ENCODE measurements around the gene CANX. TPM values are rescaled to one million over a fixed set of nuclear protein-coding genes. Genes with fewer than 3 reads are reported as not detected.
"Not testable (repeated sequence)": the region's sequence is repeated elsewhere in the genome, so short reads cannot be mapped to it uniquely, and the experiment has no call there.

The CANX gene
- total and polyA plus RNA-seq, 11 donors: 81.6 to 699 (median 473) TPM

GRCh38 chr5:179696603-179697002, 2.2 kb upstream of the CANX start:
- 93 to 97% (median 95%) methylated on average over 3 of the region's 3 CpGs for WGBS, 4 donors
- H3K4me1 ChIP-seq: peaks cover 0 to 36% (median 21%) of the 10 kb centered on the region in 12 donors
- ATAC-seq (no peak), DNase-seq (no peak)
- H3K9me3 ChIP-seq: no peaks in the 10 kb centered on the region
- peak overlapping the region in 3 of 12 donors; percentile 87 to 97 (median 93) for H3K27ac ChIP-seq
- no peaks in the 10 kb centered on the region for H3K27me3 ChIP-seq
- intact Hi-C loops (cut with DNase I): no loop called here
- no peak for TF ChIP-seq CTCF (IDR thresholded peaks at IDR 0.05)
- no peak for TF ChIP-seq POLR2A (IDR thresholded peaks at IDR 0.05)
- no peak overlapping the region for H3K4me3 ChIP-seq
- H3K36me3 ChIP-seq: peaks cover 0 to 5% (median 0%) of the 10 kb centered on the region in 9 donors

DNA sequence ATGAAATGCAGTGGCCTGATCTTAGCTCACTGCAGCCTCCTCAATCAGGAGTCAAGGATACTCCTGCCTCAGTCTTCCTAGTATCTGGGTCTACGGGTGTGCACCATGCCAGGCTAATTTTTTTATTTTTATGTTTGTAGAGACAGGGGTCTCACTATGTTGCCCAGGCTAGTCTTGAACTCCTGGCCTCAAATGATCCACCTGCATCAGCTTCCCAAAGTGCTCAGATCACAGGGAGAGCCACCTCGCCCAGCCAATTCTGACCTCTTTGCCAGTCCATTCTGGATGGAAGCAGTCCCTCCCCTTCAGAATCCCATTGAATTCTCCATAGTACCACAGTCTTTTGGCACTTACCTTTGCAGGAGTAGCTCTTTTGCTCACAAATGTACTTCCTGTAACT, 1.7 kb upstream of the CANX start:
- peaks cover 0 to 5% (median 0%) of the 10 kb centered on the region in 9 donors for H3K36me3 ChIP-seq
- H3K4me1 ChIP-seq: peaks cover 0 to 41% (median 23%) of the 10 kb centered on the region in 12 donors
- no peak overlapping the region for H3K4me3 ChIP-seq
- DNase-seq (no peak), ATAC-seq (no peak)
- WGBS, 4 donors: 68 to 100% (median 99%) methylated on average over 2 of the region's 2 CpGs
- H3K9me3 ChIP-seq: no peaks in the 10 kb centered on the region
- H3K27me3 ChIP-seq: no peaks in the 10 kb centered on the region
- TF ChIP-seq POLR2A (IDR thresholded peaks at IDR 0.05) (no peak), CTCF (IDR thresholded peaks at IDR 0.05) (no peak)
- peak overlapping the region in 11 of 12 donors; percentile 85 to 98 (median 96) for H3K27ac ChIP-seq
- intact Hi-C loops (cut with DNase I): no loop called here

- H3K36me3 ChIP-seq; intact Hi-C loops (cut with DNase I); ATAC-seq; DNase-seq; H3K9me3 ChIP-seq; H3K27me3 ChIP-seq: not testable (repeated sequence)
- H3K4me1 ChIP-seq: peaks cover 0 to 46% (median 24%) of the 10 kb centered on the region in 12 donors
- 95 to 97% (median 96%) methylated on average over 15 of the region's 15 CpGs for WGBS, 4 donors
- H3K27ac ChIP-seq: peak overlapping the region; percentile 64 to 98 (median 94)
- H3K4me3 ChIP-seq: peak overlapping the region in 10 of 12 donors; percentile 83 to 97 (median 90)
Observed at GRCh38 chr5:179697543-179697942, 1.2 kb upstream of the CANX start.

DNA sequence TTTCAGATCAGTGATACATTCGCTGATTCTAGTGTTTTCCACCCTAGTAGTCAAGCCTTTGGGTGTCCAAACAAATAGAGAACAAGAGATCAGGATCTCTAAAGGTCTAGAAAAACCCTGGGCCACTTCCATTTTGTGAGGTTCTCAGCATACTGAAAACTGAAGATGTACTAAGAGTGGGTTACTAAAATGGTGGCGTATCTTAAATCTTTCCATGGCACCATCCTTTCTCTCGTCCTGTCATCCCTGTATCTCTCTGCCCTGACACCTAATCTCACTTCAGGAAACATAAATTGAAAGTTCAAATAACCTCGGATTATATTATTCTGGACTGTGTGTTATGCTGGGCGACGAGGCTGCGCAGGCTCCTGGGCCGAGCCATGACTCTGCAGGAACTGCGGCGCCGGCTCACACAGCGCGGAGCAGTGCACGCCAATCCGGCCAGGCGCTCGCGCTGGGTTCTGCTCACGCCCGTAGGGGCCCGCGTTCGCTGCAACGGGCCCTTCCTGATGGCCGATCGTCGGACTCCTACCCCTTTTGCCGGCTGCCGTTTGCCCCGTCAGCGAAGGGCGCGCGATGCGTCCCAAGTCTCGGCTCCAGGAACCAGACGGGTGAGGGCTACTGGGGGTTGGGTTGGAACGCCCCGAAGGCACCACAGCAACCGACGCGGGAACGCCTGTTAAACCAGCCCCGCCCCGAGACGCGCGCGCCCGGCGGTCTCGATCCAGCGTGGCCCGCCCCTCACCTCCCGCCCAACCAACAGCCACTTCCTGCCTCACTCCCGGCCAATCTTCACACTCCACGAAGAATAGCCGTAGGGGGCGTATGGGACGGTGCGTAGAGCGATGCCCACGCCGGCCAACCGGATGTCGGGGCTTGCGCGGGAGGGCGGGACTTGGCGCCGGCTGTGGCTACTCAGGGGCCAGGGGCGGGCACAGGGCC, 503 bp upstream of the CANX start:
- Histone ChIP-seq H3K27me3 (no peaks in the 10 kb centered on the region), H3K9me3 (no peaks in the 10 kb centered on the region), H3K27ac (peak overlapping the region; percentile 64 to 98 (median 97)), H3K36me3 (peaks cover 0 to 16% (median 0%) of the 10 kb centered on the region in 9 donors), H3K4me3 (peak overlapping the region; percentile 61 to 98 (median 90)), H3K4me1 (peaks cover 0 to 51% (median 25%) of the 10 kb centered on the region in 12 donors)
- WGBS, 4 donors: 1 to 7% (median 3%) methylated on average over 15 to 72 of the region's 72 CpGs
- intact Hi-C loops (cut with DNase I): loop anchor here in 4 of 10 donors (1.0 to 2.0 kb wide), 5 partner anchors 19 to 73 kb away; partner anchors contain the start of gene MAML1 (in 3 of the 4)
- TF ChIP-seq POLR2A (IDR thresholded peaks at IDR 0.05): peak in 1 of 2 donors; percentile 89
- peak in 5 of 12 donors; percentile 12 to 33 (median 15) for TF ChIP-seq CTCF (IDR thresholded peaks at IDR 0.05)
- ATAC-seq: peak; percentile 95 to 98 (median 98)
- DNase-seq: peak; percentile 99
